SK-N-MC (cell line): ENCODE measurements around the gene LMX1A.

Experiments used
- EZH2 ChIP-seq: fragments of 200-600 bp; sonication (generic); IDR thresholded peaks from one replicate; pipeline ENCODE4 v1.6.1; 2017; ENCODE audit warnings: antibody characterized with exemption
- POLR2AphosphoS5 ChIP-seq: IDR thresholded peaks from 2 replicates; pipeline ENCODE4 v1.6.1; 2012; ENCODE audit warnings: mild to moderate bottlenecking, low read depth, low read length, borderline replicate concordance

- no peak for TF ChIP-seq POLR2AphosphoS5
- no peak for TF ChIP-seq EZH2
These were observed 41.4 kb upstream of the LMX1A start for GRCh38 chr1:165397944-165398343.
